B cell (primary cell): ENCODE data around the gene CACNA1G. TPM values are rescaled to one million over a fixed set of nuclear protein-coding genes. Genes with fewer than 3 reads are reported as not detected.

ENCODE experiments used
- ATAC-seq: fragments of 200-7000 bp; cut with Tn5 transposase; one replicate; pipeline ENCODE4 v1.10.0; 2021; ENCODE audit warnings: low read depth, mild to moderate bottlenecking, moderate number of reproducible peaks, moderate library complexity
- CTCF ChIA-PET: fragments of 350-600 bp; sonication (Branson Sonifier 250); formaldehyde crosslinking; loops from one replicate; lab custom pipeline; 2021; ENCODE audit warnings: antibody characterized with exemption, inconsistent platforms; lab: Charles Lee
- POLR2A ChIA-PET: fragments of 350-600 bp; sonication (Branson Sonifier 250); formaldehyde crosslinking; loops from one replicate; lab custom pipeline; 2021; ENCODE audit warnings: antibody characterized with exemption; lab: Charles Lee
- DNase-seq: peaks from one replicate; pipeline ENCODE4 v3.0.0; 2013
- H2AFZ ChIP-seq: 2 replicates; pipeline ENCODE4 v1.6.1; 2012; ENCODE audit warnings: mild to moderate bottlenecking, low read depth, low read length; ENCODE audit not compliant: insufficient read depth, poor library complexity, severe bottlenecking
- H3K27ac ChIP-seq, 2 donors: 1 replicate in 1 of 2; 2 replicates in 1 of 2; pipeline ENCODE4 v1.5.1; 2012 to 2013; ENCODE audit warnings: low read length in 2 of 2, mild to moderate bottlenecking in 2 of 2, moderate library complexity in 1 of 2
- H3K27me3 ChIP-seq, 4 experiments: fragments of 200-600 bp in 1 of 4; sonication (generic) in 1 of 4; replicated peaks in 1 of 4; 1 replicate in 2 of 4; 2 replicates in 2 of 4; pipeline versions ENCODE4 v1.6.1 to v1.7.0; 2013 to 2016; ENCODE audit warnings: low read length in 3 of 4, mild to moderate bottlenecking in 2 of 4, mixed read lengths in 1 of 4, moderate library complexity in 1 of 4; ENCODE audit not compliant: insufficient read depth in 4 of 4, control insufficient read depth in 3 of 4; ENCODE audit errors: control extremely low read depth in 1 of 4
- H3K36me3 ChIP-seq, 2 experiments: replicated peaks in 1 of 2; 1 replicate in 1 of 2; 2 replicates in 1 of 2; pipeline versions ENCODE4 v1.6.1 to v1.7.1; 2013; ENCODE audit warnings: low read length in 1 of 2; ENCODE audit not compliant: insufficient read depth in 2 of 2, control insufficient read depth in 1 of 2; ENCODE audit errors: control extremely low read depth in 1 of 2, extremely low read depth in 1 of 2
- H3K4me1 ChIP-seq, 2 donors: fragments of 200-600 bp in 1 of 2; sonication (generic) in 1 of 2; 1 replicate in 1 of 2; 2 replicates in 1 of 2; pipeline versions ENCODE4 v1.5.1 to v1.6.1; 2013 to 2017; ENCODE audit warnings: low read length in 2 of 2; ENCODE audit not compliant: control insufficient read depth in 2 of 2, insufficient read depth in 2 of 2
- H3K4me2 ChIP-seq: replicated peaks from 2 replicates; pipeline ENCODE3; 2012; ENCODE audit warnings: mild to moderate bottlenecking, low read depth, low read length; ENCODE audit not compliant: poor library complexity, severe bottlenecking
- H3K4me3 ChIP-seq, 5 experiments: fragments of 200-600 bp in 1 of 5; sonication (generic) in 1 of 5; 1 replicate in 3 of 5; 2 replicates in 2 of 5; pipeline versions ENCODE4 v1.5.1 to v1.7.0; 2011 to 2016; ENCODE audit warnings: low read length in 4 of 5, mild to moderate bottlenecking in 4 of 5, low read depth in 2 of 5, control low read depth in 1 of 5, moderate library complexity in 1 of 5; ENCODE audit not compliant: insufficient read depth in 1 of 5; ENCODE audit errors: control extremely low read depth in 1 of 5, extremely low read depth in 1 of 5
- H3K79me2 ChIP-seq: fragments of 200-600 bp; sonication (generic); one replicate; pipeline ENCODE4 v1.6.0; 2016; ENCODE audit warnings: low read length; ENCODE audit not compliant: control insufficient read depth, insufficient read depth
- H3K9ac ChIP-seq: fragments of 200-600 bp; sonication (generic); 2 replicates; pipeline ENCODE4 v1.6.1; 2017; ENCODE audit warnings: mild to moderate bottlenecking, low read length, moderate library complexity
- H3K9me3 ChIP-seq, 3 donors: one replicate each; pipeline versions ENCODE4 v1.6.1 to v1.7.1; 2013; ENCODE audit warnings: low read length in 2 of 3; ENCODE audit not compliant: control insufficient read depth in 2 of 3, insufficient read depth in 1 of 3; ENCODE audit errors: control extremely low read depth in 1 of 3
- H4K20me1 ChIP-seq: 2 replicates; pipeline ENCODE4 v1.6.0; 2012; ENCODE audit warnings: mild to moderate bottlenecking, low read length; ENCODE audit not compliant: insufficient read depth, control insufficient read depth, poor library complexity, severe bottlenecking
- H3K27ac Mint-ChIP-seq: one replicate; pipeline ENCODE4 v1.8.0; 2021; ENCODE audit warnings: mixed read lengths
- H3K27me3 Mint-ChIP-seq: one replicate; pipeline ENCODE4 v1.8.0; 2021; ENCODE audit warnings: mixed read lengths
- H3K4me1 Mint-ChIP-seq: one replicate; pipeline ENCODE4 v1.8.0; 2021; ENCODE audit warnings: mixed read lengths
- H3K4me3 Mint-ChIP-seq: one replicate; pipeline ENCODE4 v1.8.0; 2021; ENCODE audit warnings: mixed read lengths
- H3K9me3 Mint-ChIP-seq: one replicate; pipeline ENCODE4 v1.8.0; 2022; ENCODE audit warnings: mixed read lengths; ENCODE audit not compliant: insufficient read depth
- CTCF ChIP-seq: fragments of 200-600 bp; IDR thresholded peaks from one replicate; pipeline ENCODE4 v1.8.0; 2022; ENCODE audit warnings: antibody characterized with exemption, mild to moderate bottlenecking
- EZH2 ChIP-seq: IDR thresholded peaks from 2 replicates; pipeline ENCODE4 v1.6.1; 2012; ENCODE audit warnings: borderline replicate concordance, low read depth, mild to moderate bottlenecking, moderate library complexity, low read length; ENCODE audit not compliant: insufficient read depth, poor library complexity, severe bottlenecking
- WGBS: methylation state at CpG from one replicate; pipeline ENCODE4 v1.1.5; 2013; ENCODE audit warnings: missing lambda C conversion rate; ENCODE audit not compliant: insufficient coverage; 5-methylcytosine and 5-hydroxymethylcytosine counted together
- intact Hi-C: fragments of 100-400 bp; cut with micrococcal nuclease; formaldehyde crosslinking; loops from one replicate; pipeline ENCODE4 v1.10.0; 2022
- polyA plus RNA-seq: library from polyadenylated mRNA; depleted of rRNA; stranded (reverse); fragments of >200 nt; gene quantifications from 2 replicates; pipeline ENCODE4 v1.2.3, GENCODE V29; 2012
- total RNA-seq, 2 donors: library from RNA; stranded (reverse); fragments of 120-200 nt in 1 of 2; gene quantifications; 1 replicate in 1 of 2; 2 replicates in 1 of 2; pipeline versions ENCODE4 v1.2.3 to v1.2.4, GENCODE V29; 2013 to 2022

Gene CACNA1G
- total and polyA plus RNA-seq, 2 donors (not counting 1 experiment from before 2014, with no cell fraction given) = 0.12 TPM; not detected in 1

DNA sequence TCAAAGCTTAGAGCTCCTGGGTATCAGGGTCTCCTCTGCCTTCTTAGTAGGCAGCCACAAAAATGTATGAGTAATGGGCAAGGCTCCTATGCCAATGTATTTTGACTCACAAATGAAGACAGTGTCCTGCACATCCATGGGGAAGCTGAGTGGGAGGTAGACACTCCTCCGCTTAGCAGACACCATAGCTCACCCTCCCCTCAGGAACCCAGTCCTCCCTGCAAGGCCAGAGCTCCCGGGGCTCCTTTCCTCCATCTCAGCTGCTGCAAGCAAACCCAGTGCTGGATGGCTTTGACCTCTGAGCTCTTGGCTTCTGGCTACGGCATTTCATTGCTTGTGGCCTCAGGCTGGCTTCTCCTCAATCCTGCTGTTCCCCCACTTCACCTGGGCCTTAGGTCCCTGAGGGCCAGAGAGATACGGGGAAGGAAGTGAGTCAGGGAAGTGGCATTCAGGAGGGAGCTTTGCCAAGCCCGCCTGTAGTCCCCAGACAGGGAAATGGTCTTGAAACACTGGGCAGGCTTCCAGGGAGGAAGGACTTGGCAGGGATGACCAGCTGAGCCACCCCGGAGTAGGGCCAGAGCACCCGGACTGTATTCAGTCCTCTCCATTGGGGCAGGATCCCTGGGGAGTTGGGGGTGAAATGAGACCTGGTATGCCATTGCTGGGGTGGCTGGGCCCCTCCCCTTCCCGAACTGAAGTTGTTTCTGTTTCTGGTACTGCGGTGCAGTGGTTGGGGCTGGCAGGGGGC is 78.6 kb downstream of the CACNA1G start:
- Histone ChIP-seq H3K27me3 (peaks cover 0 to 40% (median 12%) of the 10 kb centered on the region in 4 experiments), H3K9me3 (no peaks in the 10 kb centered on the region), H3K79me2 (no peaks in the 10 kb centered on the region), H3K9ac (no peak overlapping the region), H4K20me1 (no peaks in the 10 kb centered on the region), H3K4me3 (no peak overlapping the region), H3K4me2 (no peak overlapping the region), H3K36me3 (no peaks in the 10 kb centered on the region), H3K4me1 (peaks cover 6 to 10% of the 10 kb centered on the region in 2 donors), H3K27ac (no peak overlapping the region), H2AFZ (no peak overlapping the region)
- TF ChIP-seq EZH2 = no peak
- TF ChIP-seq CTCF = no peak
- ChIA-PET POLR2A (no interaction called here), CTCF (interaction anchor here (4.1 kb wide), 1 partner anchor 13 kb away, joined by 12 read pairs; no protein-coding TSS in a partner anchor)
- WGBS = 22% methylated on average over 7 of the region's 9 CpGs
- Mint-ChIP-seq H3K9me3 (no peaks in the 10 kb centered on the region), H3K27me3 (peaks cover 37% of the 10 kb centered on the region), H3K4me3 (no peak overlapping the region), H3K4me1 (peaks cover 3% of the 10 kb centered on the region), H3K27ac (no peak overlapping the region)
- ATAC-seq (no peak), DNase-seq (no peak)
- intact Hi-C loops = no loop called here

GRCh38 chr17:50640686-50641351 is 80.3 kb downstream of the CACNA1G start:
- Histone ChIP-seq H3K27me3 (peaks cover 0 to 27% (median 8%) of the 10 kb centered on the region in 4 experiments), H3K4me2 (no peak overlapping the region), H3K9me3 (no peaks in the 10 kb centered on the region), H3K9ac (no peak overlapping the region), H3K4me1 (no peaks in the 10 kb centered on the region), H4K20me1 (no peaks in the 10 kb centered on the region), H3K4me3 (no peak overlapping the region), H3K36me3 (no peaks in the 10 kb centered on the region), H3K27ac (no peak overlapping the region), H3K79me2 (no peaks in the 10 kb centered on the region), H2AFZ (no peak overlapping the region)
- Mint-ChIP-seq H3K4me1 (no peaks in the 10 kb centered on the region), H3K4me3 (no peak overlapping the region), H3K9me3 (no peaks in the 10 kb centered on the region), H3K27me3 (peaks cover 36% of the 10 kb centered on the region), H3K27ac (no peak overlapping the region)
- CTCF ChIA-PET = interaction anchor here (0.7 to 0.8 kb wide), 2 partner anchors 10 to 13 kb away, joined by 3 read pairs; no protein-coding TSS in a partner anchor
- intact Hi-C loops = loop anchor here (5.0 kb wide), 1 partner anchor 186 kb away; no protein-coding TSS in a partner anchor
- no peak for DNase-seq
- POLR2A ChIA-PET = no interaction called here
- no peak for ATAC-seq
- WGBS = 71% methylated on average over 5 of the region's 12 CpGs
- TF ChIP-seq EZH2 = no peak
- TF ChIP-seq CTCF = no peak
